ENCODE measurements around the gene MNX1.

MNX1 gene

DNA sequence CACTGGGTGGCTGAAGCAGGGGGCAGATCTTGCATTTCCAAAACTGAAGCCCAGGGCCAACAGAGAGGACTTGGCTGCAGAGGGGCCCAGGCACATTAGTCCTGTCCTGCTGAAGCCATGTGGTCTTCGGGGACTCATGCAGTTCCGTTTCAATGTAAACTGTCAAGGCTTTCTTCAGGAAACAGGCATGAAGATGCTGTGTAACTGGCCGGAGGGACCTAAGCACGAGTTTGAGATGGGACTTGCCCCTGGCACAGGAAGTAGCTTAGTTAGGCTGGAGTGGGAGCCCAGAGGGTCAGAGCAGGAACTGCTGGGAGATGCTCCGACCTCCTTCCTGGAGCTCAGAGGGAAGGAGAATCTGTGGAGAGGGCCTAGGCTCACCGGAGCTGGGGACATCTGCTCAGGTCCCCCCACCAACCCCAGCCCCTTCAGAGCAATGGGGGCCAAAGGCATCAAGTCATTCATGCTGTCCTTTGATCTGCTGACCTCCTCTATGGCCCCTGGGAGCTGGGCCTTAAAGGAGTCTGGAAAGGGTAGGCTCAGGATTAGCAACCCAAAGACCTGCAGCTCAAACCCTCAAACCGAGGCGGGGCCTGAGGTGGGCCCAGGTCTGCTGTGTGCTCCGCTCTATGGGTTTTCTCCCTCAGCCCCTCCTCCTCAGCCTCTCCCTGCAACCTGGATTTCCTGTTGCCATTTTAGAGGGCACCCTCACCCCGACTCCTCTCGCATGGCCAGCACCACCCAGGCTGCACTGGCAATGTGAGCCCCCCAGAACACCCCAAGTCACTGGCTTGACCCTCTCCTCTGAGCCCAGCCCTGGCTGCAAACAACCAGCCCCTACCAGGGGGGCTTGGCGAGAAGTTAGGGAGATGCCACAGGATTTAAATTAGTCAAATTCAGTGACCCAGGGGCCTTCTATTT, 4.4 kb upstream of the MNX1 start:
- DNase-seq (ENCODE audit: low read depth in 2 of 2): no peak

DNA sequence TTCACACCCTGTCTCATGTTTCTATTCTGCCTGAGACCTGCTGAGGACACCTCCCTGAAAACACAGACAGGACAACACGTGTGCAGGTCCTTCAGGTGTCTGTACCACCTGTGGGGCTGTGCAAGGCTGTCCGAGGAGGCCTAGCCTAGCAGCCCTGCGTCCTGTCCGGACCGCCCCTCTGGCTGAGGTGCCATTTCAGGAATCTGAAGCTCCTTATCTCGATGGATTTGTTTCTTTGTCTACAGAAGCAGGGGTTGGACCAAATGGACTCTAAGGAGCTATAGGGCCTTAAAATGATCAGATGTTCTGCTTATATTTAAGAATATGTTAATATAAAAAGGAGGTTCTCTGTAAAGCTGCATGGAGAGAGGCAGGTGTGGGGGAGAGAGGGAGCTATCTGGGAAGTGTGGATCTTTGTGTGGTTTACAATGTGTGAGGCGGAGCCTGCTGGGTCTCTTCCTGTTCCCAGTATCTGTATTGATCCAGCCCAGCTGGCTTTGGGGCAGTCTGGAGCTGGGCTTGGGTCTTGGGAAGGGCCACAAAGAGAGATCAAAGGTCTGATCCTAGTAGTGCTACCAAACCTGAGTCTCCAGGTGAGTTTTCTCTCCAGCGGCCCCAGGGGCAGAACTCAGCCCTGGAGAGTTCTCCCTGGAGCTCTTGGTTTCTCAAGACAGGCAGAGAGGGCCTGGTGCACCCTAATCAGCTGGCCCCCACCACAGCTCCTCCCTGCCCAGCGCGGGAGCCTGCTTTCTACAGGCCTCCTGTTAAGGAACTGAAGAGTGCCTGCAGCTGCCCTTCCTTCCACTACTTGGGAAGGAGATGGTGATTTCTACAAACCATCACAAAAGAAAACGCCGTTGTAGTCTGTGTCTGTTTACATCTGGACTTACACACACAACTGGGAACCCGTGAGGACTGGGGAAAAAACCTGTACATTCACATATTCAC, 3.4 kb upstream of the MNX1 start:
- no peak for DNase-seq (ENCODE audit: low read depth in 2 of 2)

DNA sequence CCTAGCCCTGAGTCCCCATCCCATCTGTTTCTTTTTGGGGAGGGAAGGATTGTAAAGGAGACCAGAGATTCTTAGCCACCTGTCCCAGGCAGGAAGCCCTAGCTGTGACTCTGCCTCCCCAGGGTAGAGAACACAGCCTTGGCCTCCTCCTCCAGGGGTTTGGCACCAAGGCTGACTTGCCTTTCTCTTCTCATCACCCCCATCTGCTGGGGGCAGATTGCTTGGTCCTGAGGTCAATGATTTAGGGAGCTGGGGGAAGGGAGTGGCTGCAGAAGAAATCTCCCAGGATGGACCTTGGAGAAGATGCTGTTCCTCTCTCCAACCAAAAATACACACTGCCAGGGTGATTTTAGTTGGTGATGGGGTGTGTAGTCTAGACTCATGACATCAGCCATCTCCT, 2.6 kb upstream of the MNX1 start:
- DNase-seq (ENCODE audit: low read depth in 2 of 2): no peak

DNA sequence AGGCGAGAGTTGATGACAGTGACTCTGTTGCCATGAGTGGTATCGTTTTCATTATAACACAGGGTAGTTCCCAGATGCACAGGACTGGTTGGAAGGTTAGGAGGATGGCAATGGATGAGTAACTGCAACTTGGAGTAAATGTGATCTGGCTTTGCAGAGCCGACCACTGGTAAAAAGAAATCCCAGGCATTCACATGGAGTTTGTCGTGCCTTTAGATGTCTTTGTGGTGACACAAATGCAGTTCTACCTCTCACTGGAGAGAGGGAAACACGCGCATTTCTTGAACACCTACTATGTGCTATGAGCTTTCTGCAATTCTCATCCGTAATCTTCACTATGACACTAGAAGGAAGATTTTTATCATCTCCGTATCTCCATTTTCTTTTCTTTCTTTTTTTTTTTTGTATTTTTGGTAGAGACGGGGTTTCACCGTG, 1.7 kb upstream of the MNX1 start:
- DNase-seq (ENCODE audit: low read depth in 2 of 2): no peak

DNA sequence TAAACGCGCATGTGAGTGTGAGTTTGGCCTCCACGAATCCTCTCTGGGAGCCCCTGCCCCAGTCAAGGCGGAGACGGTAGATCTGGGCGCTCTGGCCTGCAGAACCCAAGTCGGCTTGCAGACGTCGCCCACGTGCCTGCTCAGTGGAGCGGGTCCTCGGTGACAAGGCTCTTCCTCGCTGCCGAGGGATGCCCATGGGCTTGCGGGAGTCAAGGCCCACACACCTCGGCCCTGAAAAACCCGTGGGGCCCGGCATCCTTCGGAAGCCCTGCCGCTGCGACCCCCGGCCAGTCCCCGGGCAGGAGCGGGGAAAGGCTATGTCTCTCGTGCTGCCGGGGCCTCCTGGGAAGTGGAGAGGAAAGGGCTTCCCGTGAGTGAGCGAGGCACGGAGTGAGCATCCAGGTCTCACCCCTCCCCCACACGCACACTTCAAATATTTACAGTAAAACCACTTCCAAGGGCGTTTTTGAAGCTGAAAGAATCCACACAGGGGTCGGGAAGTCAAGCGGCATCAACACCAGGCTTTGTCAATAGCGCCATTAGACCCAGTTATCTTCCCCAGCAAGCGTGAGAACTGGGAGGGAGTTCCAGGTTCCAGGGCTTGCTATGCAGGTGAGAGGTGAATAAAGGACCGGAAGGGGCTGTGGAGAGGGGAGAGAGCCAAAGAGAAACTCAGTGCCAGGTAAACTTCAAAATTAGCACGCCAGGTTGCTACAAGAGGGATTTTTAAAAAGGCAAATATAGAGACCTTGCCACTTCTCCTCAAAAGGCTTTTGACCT, 1.1 kb upstream of the MNX1 start:
- DNase-seq (ENCODE audit: low read depth in 2 of 2): no peak

DNA sequence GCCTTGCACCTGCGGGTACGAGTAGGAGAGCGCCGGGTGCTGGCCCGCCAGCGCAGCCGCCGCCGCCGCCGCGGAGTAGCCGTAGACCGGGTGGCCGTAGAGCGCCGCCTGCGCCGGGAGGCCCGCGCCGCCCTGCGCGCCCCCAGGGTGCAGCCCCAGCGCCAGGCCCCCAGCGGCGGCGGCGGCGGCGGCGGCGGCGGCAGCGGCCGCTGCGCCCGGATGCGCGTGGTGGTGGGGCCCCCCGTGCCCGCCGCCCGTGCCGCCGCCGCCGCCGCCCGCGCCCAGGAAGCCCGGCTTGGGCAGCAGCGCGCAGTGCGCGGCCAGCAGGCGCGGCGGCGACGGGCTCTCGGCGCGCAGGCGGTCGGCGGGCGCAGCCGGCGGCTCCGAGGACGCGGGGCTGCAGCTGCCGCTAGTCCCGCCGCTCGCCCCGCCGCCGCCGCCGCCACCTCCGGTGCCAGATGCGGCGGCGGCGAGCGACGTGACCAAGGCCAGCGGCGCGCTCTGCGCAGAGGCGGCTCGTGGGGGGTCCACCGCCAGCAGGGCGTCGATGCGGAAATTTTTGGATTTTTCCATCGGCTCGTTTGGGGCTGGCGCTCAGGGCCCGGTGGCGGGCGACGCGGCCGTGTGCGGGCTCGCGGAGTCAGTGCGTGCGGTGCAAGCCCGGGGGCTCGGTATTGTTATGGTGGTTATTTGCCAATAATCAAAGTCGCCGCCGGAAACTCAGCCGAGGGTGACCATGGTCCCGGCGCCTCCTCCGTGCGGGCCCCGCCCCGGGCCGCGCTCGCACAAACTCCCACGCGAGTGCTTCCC, 480 bp downstream of the MNX1 start:
- DNase-seq (ENCODE audit: low read depth in 2 of 2): no peak

DNA sequence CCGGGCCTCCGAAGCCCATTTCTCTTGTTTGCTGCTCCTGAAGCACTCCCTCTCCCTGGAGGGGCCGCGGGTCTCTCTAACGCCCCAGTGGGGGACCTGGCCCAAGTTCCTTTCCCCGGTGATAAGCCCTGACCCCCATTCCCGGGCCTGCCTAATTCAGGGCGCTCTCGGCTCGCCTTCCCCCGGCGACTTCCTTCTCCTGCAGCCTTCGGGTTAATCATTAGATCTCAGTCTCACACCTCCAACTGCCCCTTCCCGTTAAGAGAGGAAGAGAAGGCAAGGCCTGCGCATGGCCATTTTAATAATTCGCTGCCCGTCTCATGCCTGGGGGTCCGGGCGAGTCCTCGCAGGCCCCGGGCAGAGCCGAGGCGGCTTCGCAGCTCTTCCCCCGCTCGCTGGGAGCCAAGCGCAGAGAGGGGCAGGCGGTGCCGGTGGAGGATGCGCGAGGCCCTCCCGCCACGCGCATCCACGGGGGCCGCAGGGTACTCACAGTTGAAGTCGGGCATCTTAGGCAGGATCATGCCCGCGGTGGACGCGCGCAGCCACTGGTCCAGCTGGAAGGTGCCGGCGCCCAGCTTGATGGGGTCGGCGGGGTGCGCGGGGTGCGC, 1.2 kb downstream of the MNX1 start:
- DNase-seq (ENCODE audit: low read depth in 2 of 2): no peak

DNA sequence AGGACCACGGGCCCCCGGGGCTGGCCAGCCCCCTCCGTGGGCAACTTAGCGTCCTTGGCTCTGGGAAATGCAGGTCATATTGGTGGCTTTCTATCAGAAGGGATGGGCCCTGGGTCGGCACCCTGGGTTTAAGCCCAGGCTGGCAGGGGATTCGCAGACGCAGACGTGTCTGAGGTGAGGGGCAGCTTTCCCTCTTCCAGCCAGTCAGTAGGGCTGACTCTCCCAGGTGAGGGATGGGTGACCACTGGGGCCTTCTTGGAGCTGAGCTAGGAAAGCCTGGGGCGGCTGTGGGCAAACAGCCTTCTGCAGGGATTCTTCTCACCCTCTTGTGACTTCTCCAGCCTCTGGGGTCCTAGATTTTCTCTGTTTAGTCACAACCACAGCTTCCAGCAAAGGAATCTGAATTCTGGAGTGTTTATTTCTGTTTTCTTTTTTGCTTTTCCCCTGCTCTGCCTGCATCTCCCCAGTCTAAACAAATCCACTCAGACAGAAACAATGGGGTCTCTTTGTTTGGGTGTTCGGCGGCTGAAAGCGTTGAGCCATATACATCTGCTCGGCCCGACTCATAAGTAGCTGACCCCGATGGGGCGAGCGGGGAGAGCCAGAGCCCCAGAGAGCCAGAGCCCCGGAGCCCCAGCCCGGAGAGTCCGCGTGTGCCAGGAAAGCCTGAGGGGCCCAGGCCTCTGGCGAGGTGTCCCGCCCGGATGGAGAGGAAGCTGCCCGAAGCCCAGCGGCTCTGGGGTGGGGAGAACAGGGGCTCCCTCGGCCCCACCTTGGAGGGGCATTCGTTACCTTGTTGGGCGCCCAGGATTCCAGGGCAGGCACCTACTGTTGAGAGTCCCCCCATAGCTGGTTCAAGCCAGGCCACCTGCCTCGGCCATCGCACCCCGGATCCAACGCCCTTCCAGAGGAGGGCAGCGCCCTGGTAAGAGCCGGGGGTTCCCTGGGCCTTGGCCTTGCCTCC, 2.0 kb downstream of the MNX1 start:
- no peak for DNase-seq (ENCODE audit: low read depth in 2 of 2)

DNA sequence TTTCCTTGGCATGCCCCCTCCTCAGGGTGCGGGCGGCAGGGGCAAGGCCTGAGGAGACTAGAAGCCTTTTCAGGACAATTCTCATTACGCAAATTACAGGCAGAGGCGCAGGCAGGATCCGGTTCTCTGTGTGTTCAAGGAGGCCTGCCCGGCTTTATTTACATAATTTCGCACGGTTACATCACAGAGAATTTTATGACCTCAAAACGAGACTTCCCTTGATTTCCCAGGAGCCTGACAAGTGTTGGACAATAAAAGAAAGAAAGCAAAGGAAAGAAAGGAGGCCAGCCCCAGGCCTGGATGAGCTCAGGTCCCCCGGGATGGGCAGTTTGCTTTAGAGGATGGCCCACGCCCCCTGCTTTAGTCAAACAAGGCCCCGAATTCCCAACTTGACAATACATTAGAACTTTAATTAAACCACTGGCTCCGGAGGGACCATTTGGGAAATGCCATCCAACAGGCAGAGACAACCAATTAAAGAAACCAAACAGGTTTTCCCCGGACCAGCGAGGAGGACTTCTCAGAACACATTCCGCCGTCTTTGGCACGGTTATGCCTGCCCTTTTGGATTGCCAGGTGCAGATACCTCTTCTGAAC, 2.9 kb downstream of the MNX1 start:
- DNase-seq (ENCODE audit: low read depth in 2 of 2): no peak

DNA sequence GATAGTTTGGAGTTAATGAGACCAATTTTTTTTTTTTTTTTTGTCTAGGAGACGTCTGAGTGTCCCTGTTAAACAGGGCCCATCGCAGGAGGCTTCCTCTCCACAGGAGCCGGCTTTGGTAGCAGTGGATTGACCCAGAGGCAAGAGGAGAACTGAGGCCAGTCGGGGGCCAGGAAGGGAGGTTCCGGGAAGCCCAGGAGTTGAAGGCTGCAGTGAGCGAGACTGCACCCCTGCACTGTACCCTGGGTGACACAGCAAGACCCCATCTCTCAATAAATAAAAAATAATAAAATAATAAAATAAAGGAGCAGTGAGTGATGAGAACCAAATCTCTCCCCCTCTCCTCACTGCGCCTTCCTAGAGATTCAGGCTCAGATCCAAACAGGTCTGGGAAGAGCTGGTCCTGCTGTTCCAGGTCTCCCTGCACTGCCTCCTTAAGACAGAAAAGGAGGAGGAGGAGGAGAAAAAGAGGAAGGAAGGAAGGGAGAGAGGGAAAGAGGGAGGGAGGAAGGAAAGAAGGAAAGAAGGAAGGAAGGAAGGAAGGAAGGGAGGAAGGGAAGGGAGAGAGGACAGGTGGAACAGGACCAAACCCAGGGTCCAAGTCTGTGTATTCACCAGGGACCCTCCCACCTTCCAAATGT, 3.5 kb downstream of the MNX1 start:
- no peak for DNase-seq (ENCODE audit: low read depth in 2 of 2)

DNA sequence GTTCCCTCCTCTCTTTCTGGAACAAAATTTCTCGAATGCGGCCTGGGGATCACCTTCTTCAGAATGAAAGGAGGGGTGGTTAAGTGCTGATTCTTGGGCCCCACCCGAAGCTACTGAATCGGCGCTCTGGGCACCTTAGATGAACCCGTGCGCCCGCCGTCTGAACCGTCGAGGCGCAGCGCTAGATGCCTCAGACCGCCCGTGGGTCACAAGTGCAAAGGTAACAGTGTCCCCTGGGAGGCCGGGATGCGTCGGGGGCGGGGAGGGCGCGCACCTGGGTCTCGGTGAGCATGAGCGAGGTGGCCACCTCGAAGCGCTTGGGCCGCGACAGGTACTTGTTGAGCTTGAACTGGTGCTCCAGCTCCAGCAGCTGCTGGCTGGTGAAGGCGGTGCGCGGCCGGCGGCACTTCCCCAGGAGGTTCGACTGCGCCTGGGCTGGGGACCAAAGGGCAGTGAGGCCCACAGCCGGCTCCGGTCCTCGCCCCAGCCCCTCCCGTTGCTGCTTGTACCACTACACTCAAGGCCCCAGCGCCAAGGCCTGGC, 4.2 kb downstream of the MNX1 start:
- no peak for DNase-seq (ENCODE audit: low read depth in 2 of 2)

DNA sequence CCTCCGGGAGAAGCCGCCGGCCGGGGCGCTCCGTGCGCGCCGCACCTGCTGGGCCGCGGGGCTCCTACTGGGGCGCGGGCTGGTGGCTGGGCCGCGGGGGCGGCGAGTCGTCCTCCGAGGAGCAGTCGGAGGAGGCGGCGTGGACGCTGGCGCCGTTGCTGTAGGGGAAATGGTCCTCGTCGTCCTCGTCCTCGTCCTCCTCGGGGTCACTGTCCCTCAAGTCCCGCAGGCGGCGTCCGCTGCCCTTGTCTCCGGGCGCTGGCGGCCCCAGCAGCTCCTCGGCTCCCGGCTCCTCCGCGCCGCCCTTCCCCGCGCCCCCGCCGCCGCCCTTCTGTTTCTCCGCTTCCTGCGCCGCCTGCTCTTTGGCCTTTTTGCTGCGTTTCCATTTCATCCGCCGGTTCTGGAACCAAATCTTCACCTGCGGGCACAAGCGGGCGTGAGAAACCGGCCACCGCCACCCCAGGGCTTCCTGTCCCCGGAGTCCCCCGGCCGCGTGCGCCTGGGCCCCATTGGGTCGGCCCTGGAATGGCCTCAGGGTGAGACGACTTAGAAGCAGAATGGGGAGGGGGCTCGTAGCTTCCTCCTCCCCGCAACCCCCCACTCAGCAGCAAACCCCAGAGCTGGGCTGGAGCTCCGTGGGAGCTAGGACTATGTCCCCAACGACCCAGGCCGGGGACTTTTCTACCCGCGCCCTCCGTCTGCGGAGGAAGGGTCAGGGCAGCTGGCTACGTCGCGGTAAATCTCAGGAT, 4.8 kb downstream of the MNX1 start:
- DNase-seq (ENCODE audit: low read depth in 2 of 2): no peak

DNA sequence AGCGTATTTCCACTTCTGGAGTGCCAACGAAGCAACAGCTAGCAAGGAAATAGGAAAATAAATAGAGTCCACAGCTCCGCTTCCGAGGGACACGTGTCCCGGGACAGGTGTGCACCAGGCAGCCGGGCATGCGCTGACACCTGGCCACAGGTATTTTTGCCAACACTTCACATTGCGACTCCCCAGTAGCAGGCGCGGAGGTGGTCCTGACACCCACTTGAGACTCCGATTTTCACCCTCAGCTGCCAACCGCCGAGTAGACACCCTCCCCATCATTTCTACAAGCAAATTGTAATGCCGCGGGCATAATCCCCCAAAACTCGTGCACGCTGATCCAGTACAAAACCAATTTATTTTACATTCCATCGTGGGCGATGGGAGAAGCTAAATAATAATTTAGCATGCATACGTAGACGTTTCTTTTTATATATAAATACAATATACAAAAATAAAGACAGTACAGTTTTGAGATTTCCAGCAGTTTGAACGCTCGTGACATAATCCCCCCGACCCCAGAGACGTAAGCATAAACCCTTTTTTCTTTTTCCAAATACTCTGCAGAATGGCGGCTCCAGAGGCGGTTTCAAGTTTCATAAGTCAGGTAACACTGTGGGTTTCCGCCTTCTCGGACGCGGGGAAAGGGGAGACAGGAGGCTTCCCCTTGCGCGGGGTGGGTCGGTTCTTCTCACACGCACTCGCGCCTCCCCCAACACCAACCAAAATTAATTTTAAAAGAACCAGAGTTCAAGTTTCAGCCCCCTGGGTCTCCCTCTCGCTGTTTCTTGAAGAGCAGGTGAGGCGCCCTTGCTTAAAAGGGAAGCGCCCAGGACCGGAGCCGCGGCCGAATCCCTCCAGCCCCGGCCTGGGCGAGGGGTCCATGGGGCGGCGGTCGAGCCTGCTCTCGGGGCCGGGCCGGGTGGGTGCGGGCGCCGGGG, 5.7 kb downstream of the MNX1 start:
- DNase-seq (ENCODE audit: low read depth in 2 of 2): no peak

DNA sequence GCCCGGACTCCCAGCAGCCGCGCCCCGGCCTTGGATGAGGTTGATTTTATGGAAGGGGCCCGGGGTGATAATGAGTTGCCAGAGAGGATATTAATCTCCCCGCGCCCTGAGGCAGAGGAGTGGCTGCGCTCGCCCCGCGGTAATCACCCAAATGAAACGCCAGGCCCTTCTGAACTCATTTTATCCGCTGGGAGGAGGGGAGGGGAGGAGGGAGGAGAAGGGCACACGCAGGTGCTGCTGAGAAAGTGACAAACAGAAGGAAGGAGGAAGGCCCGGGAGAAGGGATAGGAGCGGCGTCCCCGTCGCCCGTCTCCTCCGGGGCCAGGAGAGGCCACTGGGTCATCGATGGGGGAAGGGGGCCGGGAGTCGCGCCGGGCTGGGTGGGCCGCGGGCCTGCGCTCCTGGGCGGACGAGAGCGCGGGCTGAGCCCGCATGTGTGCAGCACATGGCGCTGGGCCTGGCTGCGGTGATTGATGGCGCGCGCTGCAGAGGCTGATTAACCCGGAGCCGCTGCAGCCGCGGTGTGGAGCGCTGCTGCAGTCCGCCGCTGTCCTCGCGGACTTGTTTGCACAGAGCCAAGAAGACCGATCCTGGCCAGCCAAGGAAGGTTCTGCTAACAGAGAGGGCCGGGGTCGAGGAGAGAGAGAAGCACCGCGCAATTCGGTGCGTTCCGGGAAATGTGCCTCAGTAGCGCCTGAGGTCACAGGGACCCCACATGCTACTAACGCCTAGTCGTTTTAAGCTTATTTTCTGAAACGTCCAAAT, 6.5 kb downstream of the MNX1 start:
- no peak for DNase-seq (ENCODE audit: low read depth in 2 of 2)

DNA sequence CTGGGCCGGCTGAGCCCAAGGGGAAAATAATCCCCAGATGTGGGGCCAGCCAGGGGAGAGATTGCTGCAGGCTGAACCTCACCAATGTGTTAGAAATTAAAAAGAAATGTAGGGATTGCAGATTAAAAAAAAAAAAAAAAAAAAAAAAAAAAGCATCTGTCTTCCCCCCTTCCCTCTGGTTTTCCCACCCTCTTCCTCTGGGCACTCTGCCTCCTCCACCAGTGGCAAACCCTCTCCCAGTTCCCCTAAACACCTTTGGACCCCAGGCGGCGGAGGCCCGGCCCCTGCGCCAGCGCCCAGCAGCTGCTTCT, 7.1 kb downstream of the MNX1 start:
- no peak for DNase-seq (ENCODE audit: low read depth in 2 of 2)

Measured in stimulated activated CD4-positive, alpha-beta T cell treated with anti-CD3 and anti-CD28 coated beads, Interleukin-1b, Interleukin-23, amount 100 ng/mL, for 1 hour (primary cell).